LNCAP (cell line): ENCODE measurements around the gene BTN1A1.

Experiments used
- TF ChIP-seq, protein P1 (sequence below): fragments of 450-650 bp; IDR thresholded peaks from 2 replicates; pipeline ENCODE4 v1.5.1; 2017; ENCODE audit warnings: mild to moderate bottlenecking

The BTN1A1 gene, protein sequence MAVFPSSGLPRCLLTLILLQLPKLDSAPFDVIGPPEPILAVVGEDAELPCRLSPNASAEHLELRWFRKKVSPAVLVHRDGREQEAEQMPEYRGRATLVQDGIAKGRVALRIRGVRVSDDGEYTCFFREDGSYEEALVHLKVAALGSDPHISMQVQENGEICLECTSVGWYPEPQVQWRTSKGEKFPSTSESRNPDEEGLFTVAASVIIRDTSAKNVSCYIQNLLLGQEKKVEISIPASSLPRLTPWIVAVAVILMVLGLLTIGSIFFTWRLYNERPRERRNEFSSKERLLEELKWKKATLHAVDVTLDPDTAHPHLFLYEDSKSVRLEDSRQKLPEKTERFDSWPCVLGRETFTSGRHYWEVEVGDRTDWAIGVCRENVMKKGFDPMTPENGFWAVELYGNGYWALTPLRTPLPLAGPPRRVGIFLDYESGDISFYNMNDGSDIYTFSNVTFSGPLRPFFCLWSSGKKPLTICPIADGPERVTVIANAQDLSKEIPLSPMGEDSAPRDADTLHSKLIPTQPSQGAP

DNA sequence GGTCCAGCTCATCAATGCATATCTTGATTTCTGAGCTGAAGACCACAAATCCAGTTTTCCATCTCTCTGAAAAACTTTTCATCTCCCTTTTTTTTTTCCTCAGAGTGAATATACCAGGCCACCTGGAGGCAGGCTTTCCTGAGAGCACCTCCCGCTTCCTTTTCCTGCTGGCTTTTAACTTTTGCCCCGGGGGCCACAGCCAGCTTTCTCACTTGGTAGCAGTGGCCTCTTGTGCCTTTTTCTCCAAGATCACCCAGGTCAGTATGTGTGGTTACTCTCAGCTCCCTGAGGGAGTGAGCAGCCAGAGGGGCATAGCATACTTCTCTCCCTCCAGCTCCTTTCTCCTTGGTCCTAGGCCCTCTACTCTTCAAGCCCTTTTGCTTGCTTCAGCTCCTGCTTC lies at the start of gene BTN1A1:
TSS of gene BTN1A1 (plus strand) at position 202 of the 400 bp plus-strand sequence. CDS start 984 bp downstream, outside the sequence.
- TF ChIP-seq, protein P1, sequence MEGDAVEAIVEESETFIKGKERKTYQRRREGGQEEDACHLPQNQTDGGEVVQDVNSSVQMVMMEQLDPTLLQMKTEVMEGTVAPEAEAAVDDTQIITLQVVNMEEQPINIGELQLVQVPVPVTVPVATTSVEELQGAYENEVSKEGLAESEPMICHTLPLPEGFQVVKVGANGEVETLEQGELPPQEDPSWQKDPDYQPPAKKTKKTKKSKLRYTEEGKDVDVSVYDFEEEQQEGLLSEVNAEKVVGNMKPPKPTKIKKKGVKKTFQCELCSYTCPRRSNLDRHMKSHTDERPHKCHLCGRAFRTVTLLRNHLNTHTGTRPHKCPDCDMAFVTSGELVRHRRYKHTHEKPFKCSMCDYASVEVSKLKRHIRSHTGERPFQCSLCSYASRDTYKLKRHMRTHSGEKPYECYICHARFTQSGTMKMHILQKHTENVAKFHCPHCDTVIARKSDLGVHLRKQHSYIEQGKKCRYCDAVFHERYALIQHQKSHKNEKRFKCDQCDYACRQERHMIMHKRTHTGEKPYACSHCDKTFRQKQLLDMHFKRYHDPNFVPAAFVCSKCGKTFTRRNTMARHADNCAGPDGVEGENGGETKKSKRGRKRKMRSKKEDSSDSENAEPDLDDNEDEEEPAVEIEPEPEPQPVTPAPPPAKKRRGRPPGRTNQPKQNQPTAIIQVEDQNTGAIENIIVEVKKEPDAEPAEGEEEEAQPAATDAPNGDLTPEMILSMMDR = no peak

DNA sequence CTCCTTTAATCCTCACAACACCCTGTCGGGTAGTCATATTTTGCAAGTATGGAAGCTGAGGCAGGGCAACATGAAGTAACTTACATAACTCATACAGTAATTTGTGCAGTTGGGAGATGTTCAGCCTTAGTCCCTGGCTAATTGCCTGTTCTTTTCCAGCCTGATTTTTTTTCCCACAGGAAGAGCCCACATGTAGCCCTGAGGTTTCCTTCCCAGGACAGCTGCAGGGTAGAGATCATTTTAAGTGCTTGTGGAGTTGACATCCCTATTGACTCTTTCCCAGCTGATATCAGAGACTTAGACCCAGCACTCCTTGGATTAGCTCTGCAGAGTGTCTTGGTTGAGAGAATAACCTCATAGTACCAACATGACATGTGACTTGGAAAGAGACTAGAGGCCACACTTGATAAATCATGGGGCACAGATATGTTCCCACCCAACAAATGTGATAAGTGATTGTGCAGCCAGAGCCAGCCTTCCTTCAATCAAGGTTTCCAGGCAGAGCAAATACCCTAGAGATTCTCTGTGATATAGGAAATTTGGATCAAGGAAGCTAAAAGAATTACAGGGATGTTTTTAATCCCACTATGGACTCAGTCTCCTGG lies 47.4 kb upstream of the BTN1A1 start:
- TF ChIP-seq, protein P1 = no peak

DNA sequence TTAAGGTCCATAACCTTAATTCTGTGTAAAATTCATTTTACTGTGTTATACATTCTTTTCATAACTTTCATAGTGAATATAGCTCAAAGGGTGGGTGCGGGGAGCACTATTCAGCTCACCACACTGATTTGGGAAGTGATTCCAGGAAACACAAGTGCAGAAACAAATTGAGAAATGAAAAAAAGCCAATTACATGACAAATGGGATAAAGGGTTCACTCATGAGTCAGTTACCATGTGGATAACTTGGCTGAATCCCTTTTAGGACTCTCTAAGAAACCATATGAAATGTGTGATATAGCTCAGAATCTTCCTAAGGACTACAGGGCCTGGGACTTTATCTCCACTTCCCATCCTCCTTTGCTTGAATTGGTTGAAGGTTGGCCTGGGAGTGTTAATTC lies 45.5 kb upstream of the BTN1A1 start:
- TF ChIP-seq, protein P1 = no peak

DNA sequence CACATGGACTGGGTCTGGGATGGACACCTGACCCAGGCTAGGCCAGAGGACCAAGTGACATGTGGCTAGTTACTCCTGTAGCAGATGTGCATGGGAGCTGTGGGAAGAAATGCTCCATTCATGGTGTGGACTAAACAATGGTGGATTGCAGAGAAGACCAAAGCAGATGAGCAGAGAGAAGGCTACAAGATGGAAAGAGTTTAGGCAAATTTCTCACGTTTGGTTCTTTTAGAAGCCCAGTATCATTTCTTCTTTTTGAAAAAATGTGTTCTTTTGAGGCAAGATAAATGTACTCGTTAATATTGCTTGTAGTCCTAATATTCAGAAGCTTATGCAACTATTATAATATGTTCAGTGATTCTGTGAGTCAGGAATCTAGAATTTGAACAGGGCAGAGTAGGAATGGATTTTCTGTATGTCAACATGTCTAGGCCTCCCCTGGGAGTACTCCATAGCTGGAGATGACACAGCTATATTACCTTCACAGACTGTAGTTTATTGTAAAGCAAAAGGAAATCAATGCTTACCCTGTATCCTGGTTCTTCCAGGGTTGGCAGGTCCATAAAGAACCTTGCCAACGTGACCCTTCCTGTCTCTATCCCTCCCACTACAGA lies 44.6 kb upstream of the BTN1A1 start:
- TF ChIP-seq, protein P1 = no peak

DNA sequence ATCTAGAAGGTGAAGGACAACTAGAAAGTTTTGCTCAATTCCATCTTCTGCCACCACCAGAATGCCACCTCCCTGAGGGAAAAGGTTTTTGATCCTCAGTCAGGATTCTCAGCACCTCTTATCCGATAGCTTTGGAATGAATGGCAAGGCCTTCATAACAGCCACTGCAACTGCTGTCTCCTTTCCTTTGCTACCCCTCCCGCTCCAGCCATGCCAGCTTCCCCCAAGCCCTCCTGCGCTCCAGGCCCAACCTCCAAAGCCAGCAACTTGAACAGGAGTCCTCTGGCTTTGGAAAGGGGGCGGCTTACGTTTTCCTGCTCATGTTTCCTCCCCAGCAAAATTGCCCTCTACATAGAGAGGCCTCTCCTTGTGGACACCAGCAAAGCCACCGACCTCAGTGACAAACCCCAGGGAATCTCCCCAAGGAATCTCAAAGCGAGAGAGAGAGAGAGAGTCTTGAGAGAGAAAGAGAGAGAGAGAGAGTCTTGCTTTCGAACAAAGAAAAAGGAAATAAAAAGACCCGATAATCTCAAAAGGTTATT lies 42.8 kb upstream of the BTN1A1 start:
- TF ChIP-seq, protein P1 = no peak

DNA sequence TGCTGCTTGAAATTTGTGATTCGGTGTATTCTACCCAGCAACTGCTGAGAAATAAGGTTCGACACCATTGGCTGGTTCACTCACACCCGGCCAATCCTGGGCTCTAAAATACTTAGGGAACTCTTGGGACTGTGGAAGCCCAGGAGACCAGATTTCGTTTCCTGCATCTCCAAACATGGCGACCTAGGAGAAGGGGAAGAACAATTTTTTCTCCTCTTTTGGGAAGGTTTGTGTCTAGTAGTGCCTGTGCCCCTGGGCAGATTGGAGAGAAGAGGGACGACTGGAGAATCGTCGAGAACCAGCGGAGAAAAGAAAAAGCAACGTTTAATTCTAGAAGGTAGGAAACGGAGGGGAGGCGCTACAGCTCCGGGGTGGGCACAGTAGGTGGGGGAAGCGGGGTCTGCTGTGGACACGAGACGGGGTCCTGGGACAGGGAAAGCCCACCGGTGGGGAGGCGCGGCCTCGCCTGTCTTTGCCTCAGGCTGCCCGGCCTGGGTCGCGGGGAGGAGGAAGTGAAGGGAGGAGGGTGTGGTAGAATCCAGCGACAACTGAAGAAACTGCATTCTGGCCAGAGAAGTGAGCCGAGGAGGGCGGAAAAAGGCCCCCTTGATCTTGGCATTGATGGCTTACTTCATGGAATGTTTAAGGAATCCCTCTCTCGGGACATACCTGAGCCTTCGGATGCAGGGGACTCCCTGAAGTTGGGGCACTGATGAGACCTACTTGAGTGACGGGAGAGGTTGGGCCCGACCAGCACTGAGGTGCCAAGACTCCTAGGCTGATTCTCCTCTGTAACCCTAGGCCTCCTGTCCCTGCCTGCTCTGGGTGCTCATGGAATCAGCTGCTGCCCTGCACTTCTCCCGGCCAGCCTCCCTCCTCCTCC lies 42.1 kb upstream of the BTN1A1 start, which contains the start of gene BTN2A1:
TSS of gene BTN2A1 (plus strand) at position 150 of the 883 bp plus-strand sequence. CDS start at position 832, 682 bp downstream.
- TF ChIP-seq, protein P1 = no peak
